CD4-positive, alpha-beta T cell treated with Interleukin-10 for 1 hour (primary cell): ENCODE measurements around the gene ENOPH1.
"Not testable (repeated sequence)": the region's sequence is repeated elsewhere in the genome, so short reads cannot be mapped to it uniquely, and the experiment has no call there.

ENCODE experiments used
- DNase-seq: peaks from one replicate; pipeline ENCODE4 v3.0.0-alpha.2; 2020

Gene ENOPH1

DNA sequence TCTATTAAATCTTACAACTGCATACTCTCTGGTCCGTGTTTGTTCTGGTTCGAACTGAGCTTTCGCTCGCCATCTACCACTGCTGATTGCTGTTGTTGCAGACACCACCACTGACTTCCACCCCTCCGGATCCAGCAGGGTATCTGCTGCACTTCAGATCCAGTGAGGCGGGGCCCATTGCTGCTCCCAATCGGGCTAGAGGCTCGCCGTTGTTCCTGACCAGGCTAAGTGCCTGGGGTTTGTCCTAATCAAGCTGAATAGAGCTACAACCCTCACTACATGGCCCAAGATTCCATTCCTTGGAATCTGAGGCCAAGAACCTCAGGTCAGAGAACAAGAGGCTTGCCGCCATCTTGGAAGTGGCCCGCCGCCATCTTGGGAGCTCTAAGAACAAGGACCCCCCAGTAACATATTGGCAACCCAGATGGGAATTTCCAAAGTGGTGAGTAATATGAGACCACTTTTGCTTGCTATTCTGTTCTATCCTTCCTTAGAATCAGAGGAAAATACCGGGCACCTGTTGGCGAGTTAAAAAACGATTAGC lies 43.3 kb downstream of the ENOPH1 start:
- no peak for DNase-seq

DNA sequence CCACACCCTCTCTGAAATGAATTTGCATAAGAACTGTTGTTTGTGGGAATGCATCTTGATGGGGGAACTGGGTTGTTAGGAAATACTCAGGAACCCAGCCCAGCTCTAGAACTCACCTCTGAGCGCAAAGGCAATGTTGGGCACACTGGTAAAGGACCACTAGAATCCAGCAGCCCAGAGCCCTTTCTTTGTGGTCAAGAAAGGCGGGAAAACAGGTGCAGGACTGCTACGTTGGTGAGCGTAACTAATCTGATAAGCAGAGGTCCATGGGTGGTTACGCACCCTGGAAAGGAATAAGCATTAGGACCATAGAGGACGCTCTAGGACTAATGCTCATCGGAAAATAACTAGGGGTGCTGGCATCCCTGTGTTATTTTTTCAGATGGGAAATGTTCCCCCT lies 45.5 kb downstream of the ENOPH1 start:
- DNase-seq: not testable (repeated sequence)

GRCh38 chr4:82477469-82477868 lies 47.1 kb downstream of the ENOPH1 start:
- not testable (repeated sequence) for DNase-seq

DNA sequence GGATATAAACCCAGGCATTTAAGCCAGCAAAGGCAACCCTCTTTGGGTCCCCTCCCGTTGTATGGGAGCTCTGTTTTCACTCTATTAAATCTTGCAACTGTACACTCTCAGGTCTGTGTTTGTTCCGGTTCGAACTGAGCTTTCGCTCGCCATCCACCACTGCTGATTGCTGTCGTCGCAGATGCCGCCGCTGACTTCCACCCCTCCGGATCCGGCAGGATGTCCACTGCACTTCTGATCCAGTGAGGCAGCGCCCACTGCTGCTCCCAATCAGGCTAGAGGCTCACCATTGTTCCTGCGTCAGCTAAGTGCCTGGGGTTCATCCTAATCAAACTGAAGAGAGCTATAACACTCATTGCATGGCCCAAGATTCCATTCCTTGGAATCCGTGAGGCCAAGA lies 49.2 kb downstream of the ENOPH1 start:
- DNase-seq: no peak

DNA sequence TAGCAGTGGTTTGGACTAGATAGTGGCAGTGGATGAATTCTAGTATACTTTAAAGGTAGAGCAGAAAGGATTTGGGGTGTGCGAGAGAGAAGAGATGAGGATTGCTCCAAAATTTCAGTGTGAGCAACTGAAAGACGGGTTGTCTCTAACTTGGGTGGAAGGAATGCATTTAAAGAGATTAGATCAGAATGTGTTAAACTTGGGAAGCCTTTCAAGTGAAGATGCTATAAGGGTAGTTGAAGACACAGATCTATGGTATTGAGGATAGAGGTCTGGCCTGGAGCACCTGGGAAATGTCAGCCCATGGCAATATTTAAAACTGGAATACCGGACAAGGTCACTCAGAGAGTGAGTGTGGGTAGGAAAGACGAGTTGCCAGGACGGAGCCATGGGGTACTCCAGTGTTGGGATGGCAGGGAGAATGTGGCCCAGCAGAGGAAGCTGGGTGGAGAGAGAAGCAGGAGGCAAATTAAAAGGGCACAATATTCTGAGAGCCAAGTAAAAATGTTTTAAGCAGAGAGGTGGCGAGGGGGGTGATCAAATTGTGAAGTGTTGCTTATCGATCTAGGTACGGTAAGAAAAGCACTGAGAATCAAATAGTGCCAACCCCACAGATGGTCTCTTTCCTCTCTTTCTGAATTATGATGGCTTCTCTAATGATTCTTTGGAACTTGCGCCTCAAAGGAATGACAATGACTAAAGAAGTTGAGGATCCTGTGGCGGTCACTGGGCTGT lies 50.5 kb downstream of the ENOPH1 start:
- no peak for DNase-seq

- no peak for DNase-seq
These were observed 51.1 kb downstream of the ENOPH1 start for GRCh38 chr4:82481506-82481840.

DNA sequence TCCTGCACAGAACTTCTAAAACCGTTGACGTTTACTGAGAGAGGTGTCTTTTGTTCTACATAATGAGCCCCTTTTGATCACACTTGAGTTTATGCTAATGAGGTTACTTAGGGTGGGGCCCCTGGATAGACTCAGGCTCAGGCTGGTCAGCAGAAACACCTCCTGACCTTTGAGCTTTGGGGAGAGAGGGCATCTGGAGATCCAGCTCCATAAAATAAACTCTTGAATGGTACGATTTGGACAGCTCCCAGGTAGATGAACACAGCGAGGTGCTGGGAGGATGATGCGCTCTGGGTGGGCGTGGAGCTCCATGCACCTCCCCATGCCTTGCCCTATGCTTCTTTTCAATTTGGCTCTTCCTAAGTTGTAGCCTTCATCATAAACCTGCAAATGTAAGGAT lies 52.0 kb downstream of the ENOPH1 start:
- no peak for DNase-seq

- no peak for DNase-seq
These were observed 54.8 kb downstream of the ENOPH1 start for GRCh38 chr4:82484996-82485783.

DNA sequence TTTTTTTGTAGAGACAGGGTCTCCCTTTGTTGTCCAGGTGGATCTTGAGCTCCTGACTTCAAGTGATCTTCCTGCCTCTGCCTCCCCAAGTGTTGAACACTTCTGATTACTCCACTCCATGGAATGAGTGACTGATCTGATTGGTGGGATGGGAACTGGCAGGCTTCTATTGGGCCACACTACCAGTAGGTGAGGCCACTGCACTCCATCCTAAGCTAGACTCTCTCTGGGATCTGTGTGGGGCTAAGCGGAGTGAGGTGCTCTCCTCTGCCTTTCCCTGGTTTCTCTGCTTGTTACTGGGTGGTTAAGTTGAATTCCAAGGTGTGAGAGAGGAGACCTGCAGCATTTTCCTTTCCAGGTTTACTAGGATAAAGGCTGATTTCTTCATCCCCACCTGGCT lies 58.7 kb downstream of the ENOPH1 start:
- DNase-seq: no peak

GRCh38 chr4:82489987-82490386 lies 59.6 kb downstream of the ENOPH1 start:
- DNase-seq: no peak

DNA sequence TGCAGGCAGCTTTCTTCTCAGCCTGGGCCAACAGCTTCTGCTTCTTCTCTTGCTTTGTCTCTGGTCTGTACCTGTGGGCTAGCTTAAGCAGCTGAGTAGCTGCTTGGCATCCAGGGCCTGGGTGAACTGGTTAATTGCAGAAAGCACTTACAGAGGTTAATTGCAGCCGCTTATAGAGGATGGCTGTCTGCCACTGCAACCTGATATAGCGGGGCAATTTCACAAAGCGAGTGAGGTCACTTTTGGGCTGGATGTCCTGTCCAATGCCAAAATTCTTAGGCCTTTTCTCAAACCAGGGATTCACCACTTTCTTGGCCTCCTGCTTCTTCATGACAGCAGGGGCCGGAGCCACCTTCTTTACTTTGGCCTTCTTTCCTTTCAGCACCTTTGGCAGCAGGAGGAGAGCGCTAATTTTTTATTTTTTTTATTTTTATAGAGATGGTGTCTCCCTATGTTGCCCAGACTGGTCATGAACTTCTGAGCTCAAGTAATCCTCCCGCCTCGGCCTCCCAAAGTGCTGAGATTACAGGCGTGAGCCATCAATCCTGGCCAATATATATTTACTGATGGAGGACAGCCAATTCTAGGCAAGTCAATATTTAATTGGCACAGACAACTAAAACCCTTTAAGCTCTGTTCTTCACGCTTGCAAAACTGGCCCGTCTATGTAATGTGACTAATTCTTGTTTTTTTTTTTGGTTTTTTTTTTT lies 61.0 kb downstream of the ENOPH1 start:
- DNase-seq: no peak

- no peak for DNase-seq
These were observed 63.5 kb downstream of the ENOPH1 start for GRCh38 chr4:82493721-82494425.

GRCh38 chr4:82495666-82496065 lies 65.3 kb downstream of the ENOPH1 start:
- no peak for DNase-seq

GRCh38 chr4:82496349-82496748 lies 66.0 kb downstream of the ENOPH1 start:
- no peak for DNase-seq

GRCh38 chr4:82499738-82500434 lies 69.5 kb downstream of the ENOPH1 start:
- no peak for DNase-seq

- no peak for DNase-seq
These were observed 70.2 kb downstream of the ENOPH1 start for GRCh38 chr4:82500435-82501153.

DNA sequence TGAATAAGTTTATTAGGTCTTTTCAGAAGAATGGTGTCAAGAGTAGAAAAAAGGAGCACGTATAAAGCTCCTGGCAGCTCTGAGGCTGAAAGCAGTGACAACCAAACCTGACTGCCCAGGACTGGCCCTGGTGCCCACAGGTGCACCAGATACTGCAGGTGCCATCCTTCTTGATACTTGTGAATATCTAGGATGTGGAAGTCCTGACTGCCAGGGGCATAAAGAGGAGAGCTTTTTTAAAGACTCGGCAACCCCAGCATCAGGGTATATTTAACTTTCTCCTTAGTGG lies 70.7 kb downstream of the ENOPH1 start:
- no peak for DNase-seq

DNA sequence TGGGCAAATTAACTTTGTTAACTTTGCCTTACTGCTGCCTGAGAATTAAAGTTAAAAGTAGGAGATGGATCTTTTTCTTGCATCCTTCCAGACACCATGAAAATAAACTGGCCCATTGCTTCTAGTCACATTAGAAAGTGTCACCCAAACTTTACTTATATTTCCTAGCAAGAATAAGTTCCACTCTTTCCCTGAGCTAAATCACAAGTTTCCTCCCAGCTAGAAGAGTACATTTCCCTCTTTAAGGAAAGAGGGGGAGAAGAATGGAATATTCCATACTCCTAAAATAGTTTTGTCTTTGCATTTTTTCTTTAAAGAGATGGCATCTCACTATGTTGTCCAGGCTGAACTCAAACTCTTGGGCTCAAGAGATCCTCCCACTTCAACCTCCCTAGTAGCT lies 77.6 kb downstream of the ENOPH1 start:
- DNase-seq: no peak

DNA sequence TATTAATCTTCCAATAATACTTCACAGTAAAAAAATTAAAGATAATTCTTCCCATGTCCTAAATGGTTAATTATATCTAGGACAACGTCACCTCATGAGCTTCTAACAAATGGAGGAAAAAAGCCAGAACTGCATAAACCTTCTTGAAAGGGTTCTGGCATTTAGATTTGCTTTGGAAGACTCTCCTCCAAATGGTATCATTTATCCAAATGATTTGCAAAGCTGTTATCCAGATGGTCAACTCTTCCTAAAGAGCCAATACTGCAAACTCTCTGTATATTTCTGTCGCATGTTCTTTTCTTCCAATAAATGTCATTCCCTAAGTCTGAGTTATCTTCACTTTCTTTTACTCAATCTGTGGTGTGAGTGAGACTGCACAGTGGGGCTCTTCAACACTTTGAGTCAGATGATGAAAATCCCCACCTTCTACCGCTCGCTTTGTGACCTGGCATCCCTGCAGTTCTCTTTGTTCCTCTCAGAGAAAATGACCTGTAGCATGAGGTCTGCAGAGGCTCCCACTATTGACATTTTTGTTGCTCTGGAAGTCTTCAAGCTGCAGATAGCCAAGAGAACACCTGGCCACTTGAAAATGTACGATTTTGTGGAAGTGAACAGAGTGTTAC lies 78.5 kb downstream of the ENOPH1 start:
- DNase-seq: no peak

DNA sequence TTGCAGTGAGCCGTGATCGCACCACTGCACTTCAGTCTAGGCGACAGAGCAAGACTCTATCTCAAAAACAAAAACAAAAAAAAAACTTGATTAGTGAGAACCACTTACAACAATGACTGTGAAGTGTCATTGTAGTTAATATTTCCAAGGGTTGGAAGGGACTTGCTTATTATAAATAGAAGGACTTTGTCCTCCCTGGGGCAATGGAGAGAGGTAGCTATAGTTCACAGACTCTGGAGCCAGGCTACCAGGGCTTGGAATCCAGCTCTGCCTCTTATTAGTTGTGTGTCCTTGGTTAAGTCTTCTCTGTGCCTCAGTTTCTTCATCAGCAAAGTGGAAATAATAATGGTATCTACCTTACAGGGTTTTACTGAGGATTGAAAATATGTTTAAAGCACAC lies 79.8 kb downstream of the ENOPH1 start:
- no peak for DNase-seq
